Measurements from ENCODE around the gene TRAPPC2L. TPM values are rescaled to one million over a fixed set of nuclear protein-coding genes. Genes with fewer than 3 reads are reported as not detected.
A peak's percentile ranks its signal among the peaks of the same experiment; 100 is the strongest.

The TRAPPC2L gene
- total RNA-seq, 1 donor from 2014 or later = 29.2 TPM

GRCh38 chr16:88872650-88873331, 15.9 kb downstream of the TRAPPC2L start:
- Histone ChIP-seq H3K36me3 (ENCODE audit: control insufficient read depth in 3 of 3, insufficient read depth in 3 of 3, low read length in 3 of 3) (peaks cover 9 to 17% (median 10%) of the 10 kb centered on the region in 3 donors), H3K9ac (ENCODE audit: low read depth in 1 of 3, low read length in 3 of 3) (peak overlapping the region in 1 of 3 donors; percentile 40), H3K4me1 (ENCODE audit: control insufficient read depth in 3 of 3, insufficient read depth in 3 of 3, low read length in 3 of 3) (peaks cover 0 to 13% (median 10%) of the 10 kb centered on the region in 3 donors), H3K9me3 (ENCODE audit: control insufficient read depth in 3 of 3, low read length in 3 of 3) (no peaks in the 10 kb centered on the region), H3K4me3 (ENCODE audit: low read length in 3 of 3) (no peak overlapping the region), H3K27ac (ENCODE audit: low read depth, low read length) (no peak overlapping the region), H3K27me3 (ENCODE audit: control insufficient read depth in 3 of 3, insufficient read depth in 3 of 3, low read length in 3 of 3) (peaks cover 0 to 29% (median 6%) of the 10 kb centered on the region in 3 donors)

GRCh38 chr16:88874938-88875599, 18.1 kb downstream of the TRAPPC2L start:
- Histone ChIP-seq H3K9me3 (ENCODE audit: control insufficient read depth in 3 of 3, low read length in 3 of 3) (no peaks in the 10 kb centered on the region), H3K4me1 (ENCODE audit: control insufficient read depth in 3 of 3, insufficient read depth in 3 of 3, low read length in 3 of 3) (peaks cover 0 to 10% (median 5%) of the 10 kb centered on the region in 3 donors), H3K36me3 (ENCODE audit: control insufficient read depth in 3 of 3, insufficient read depth in 3 of 3, low read length in 3 of 3) (peaks cover 29 to 34% (median 30%) of the 10 kb centered on the region in 3 donors), H3K4me3 (ENCODE audit: low read length in 3 of 3) (no peak overlapping the region), H3K9ac (ENCODE audit: low read depth in 1 of 3, low read length in 3 of 3) (no peak overlapping the region), H3K27me3 (ENCODE audit: control insufficient read depth in 3 of 3, insufficient read depth in 3 of 3, low read length in 3 of 3) (peaks cover 0 to 21% (median 0%) of the 10 kb centered on the region in 3 donors), H3K27ac (ENCODE audit: low read depth, low read length) (no peak overlapping the region)

DNA sequence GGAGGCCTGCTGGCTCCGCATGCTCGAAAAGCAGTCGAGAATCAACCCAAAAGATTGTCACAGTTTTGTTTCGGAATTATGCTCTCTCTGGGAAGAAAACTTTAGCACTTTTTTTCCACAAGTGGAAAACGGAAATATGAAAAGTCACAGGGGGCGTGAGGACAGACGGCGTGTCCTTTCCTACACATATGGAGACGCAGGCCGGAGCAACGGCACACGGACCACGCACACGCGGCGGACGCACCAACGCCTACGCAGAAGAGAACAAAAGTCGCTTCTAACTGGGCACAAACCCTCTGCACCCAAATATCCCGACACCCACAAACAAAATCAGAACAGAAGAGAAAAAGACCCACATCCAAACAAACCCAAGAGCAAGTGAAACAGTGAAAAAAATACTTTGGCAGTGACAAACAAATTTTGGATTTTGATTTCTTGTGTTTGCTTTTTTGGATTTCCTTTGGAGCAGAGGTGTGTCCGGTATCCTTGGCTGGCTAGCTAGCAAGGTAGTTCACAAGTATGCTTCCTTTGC, 18.8 kb downstream of the TRAPPC2L start:
- H3K4me1 ChIP-seq (ENCODE audit: control insufficient read depth in 3 of 3, insufficient read depth in 3 of 3, low read length in 3 of 3) = peaks cover 0 to 5% (median under 1%) of the 10 kb centered on the region in 3 donors
- H3K4me3 ChIP-seq (ENCODE audit: low read length in 3 of 3) = no peak overlapping the region
- H3K27ac ChIP-seq (ENCODE audit: low read depth, low read length) = no peak overlapping the region
- peaks cover 35 to 39% (median 37%) of the 10 kb centered on the region in 3 donors for H3K36me3 ChIP-seq (ENCODE audit: control insufficient read depth in 3 of 3, insufficient read depth in 3 of 3, low read length in 3 of 3)
- no peaks in the 10 kb centered on the region for H3K9me3 ChIP-seq (ENCODE audit: control insufficient read depth in 3 of 3, low read length in 3 of 3)
- peaks cover 0 to 15% (median 0%) of the 10 kb centered on the region in 3 donors for H3K27me3 ChIP-seq (ENCODE audit: control insufficient read depth in 3 of 3, insufficient read depth in 3 of 3, low read length in 3 of 3)
- H3K9ac ChIP-seq (ENCODE audit: low read depth in 1 of 3, low read length in 3 of 3) = no peak overlapping the region

GRCh38 chr16:88876942-88877526, 20.1 kb downstream of the TRAPPC2L start:
- no peak overlapping the region for H3K4me3 ChIP-seq (ENCODE audit: low read length in 3 of 3)
- H3K36me3 ChIP-seq (ENCODE audit: control insufficient read depth in 3 of 3, insufficient read depth in 3 of 3, low read length in 3 of 3) = peaks cover 41 to 46% (median 41%) of the 10 kb centered on the region in 3 donors
- H3K27me3 ChIP-seq (ENCODE audit: control insufficient read depth in 3 of 3, insufficient read depth in 3 of 3, low read length in 3 of 3) = peaks cover 0 to 7% (median 0%) of the 10 kb centered on the region in 3 donors

DNA sequence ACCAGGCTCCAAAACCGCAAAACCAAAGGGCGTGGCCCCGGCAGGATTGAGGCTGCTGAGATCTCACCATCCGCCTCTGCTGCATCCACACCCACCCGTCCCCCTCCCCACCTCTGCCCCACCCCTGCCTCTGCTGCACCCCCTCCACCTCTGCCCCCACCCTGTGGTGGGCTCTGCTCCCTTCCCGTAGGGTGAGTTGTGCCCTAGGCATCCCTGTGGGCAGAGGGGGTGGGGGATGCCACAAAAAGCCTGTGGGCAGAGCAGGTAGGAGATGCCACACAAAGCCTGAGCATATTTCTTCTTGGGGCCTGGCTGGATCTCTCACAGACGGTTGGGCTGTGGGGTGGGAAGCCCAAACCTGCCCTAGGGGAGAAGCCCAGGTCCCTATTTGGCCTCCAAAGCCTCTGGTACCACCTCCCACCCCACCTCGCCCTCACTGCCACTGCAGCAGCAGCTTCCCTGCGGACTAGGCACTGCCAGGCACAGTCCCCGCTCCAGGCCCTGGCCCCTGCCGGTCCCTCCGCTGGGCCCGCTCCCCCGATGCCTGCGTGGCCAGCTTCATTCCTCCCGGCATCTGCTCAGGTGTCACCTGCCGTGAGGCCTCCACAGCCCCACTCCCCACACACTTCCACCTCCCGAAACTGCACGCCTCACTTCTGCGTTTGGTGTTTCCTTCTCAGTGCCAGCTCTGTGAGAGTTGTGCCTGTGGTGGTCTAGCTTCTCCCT, 20.8 kb downstream of the TRAPPC2L start:
- Histone ChIP-seq H3K4me1 (ENCODE audit: control insufficient read depth in 3 of 3, insufficient read depth in 3 of 3, low read length in 3 of 3) (peaks cover under 1 to 9% (median 7%) of the 10 kb centered on the region in 3 donors), H3K9me3 (ENCODE audit: control insufficient read depth in 3 of 3, low read length in 3 of 3) (no peaks in the 10 kb centered on the region), H3K4me3 (ENCODE audit: low read length in 3 of 3) (no peak overlapping the region), H3K27ac (ENCODE audit: low read depth, low read length) (no peak overlapping the region), H3K27me3 (ENCODE audit: control insufficient read depth in 3 of 3, insufficient read depth in 3 of 3, low read length in 3 of 3) (peaks cover 0 to 4% (median 0%) of the 10 kb centered on the region in 3 donors), H3K36me3 (ENCODE audit: control insufficient read depth in 3 of 3, insufficient read depth in 3 of 3, low read length in 3 of 3) (peaks cover 43 to 53% (median 48%) of the 10 kb centered on the region in 3 donors), H3K9ac (ENCODE audit: low read depth in 1 of 3, low read length in 3 of 3) (no peak overlapping the region)

More at GRCh38 chr16:88876942-88877526, 20.1 kb downstream of the TRAPPC2L start:
- no peak overlapping the region for H3K9ac ChIP-seq (ENCODE audit: low read depth in 1 of 3, low read length in 3 of 3)
- H3K9me3 ChIP-seq (ENCODE audit: control insufficient read depth in 3 of 3, low read length in 3 of 3) = no peaks in the 10 kb centered on the region
- peaks cover 0 to 2% (median under 1%) of the 10 kb centered on the region in 3 donors for H3K4me1 ChIP-seq (ENCODE audit: control insufficient read depth in 3 of 3, insufficient read depth in 3 of 3, low read length in 3 of 3)
- no peak overlapping the region for H3K27ac ChIP-seq (ENCODE audit: low read depth, low read length)

DNA sequence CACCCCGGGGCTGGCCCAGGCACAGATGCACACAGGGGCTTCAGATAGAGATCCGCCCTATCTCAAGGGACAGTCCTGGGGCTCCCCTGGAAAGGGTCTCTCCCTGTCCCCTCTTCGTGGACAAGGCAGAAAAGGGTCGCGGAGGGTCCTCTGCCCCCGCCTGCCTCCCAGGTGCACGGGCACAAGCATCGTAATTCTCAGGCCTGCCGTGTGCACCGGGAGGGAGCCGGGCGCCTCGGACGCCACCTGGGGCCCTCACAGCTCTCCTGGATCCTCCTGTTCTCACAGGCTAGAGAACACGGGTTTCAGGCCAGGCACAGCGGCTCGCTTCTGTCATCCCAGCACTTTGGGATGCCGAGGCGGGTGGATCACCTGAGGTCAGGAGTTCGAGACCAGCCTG, 21.4 kb downstream of the TRAPPC2L start:
- H3K9me3 ChIP-seq (ENCODE audit: control insufficient read depth in 3 of 3, low read length in 3 of 3) = no peaks in the 10 kb centered on the region
- no peaks in the 10 kb centered on the region for H3K27me3 ChIP-seq (ENCODE audit: control insufficient read depth in 3 of 3, insufficient read depth in 3 of 3, low read length in 3 of 3)
- H3K36me3 ChIP-seq (ENCODE audit: control insufficient read depth in 3 of 3, insufficient read depth in 3 of 3, low read length in 3 of 3) = peaks cover 48 to 54% (median 54%) of the 10 kb centered on the region in 3 donors
- H3K4me3 ChIP-seq (ENCODE audit: low read length in 3 of 3) = no peak overlapping the region
- no peak overlapping the region for H3K27ac ChIP-seq (ENCODE audit: low read depth, low read length)
- H3K4me1 ChIP-seq (ENCODE audit: control insufficient read depth in 3 of 3, insufficient read depth in 3 of 3, low read length in 3 of 3) = peaks cover 7 to 16% (median 13%) of the 10 kb centered on the region in 3 donors
- no peak overlapping the region for H3K9ac ChIP-seq (ENCODE audit: low read depth in 1 of 3, low read length in 3 of 3)

GRCh38 chr16:88878967-88879787, 22.2 kb downstream of the TRAPPC2L start:
- Histone ChIP-seq H3K9ac (ENCODE audit: low read depth in 1 of 3, low read length in 3 of 3) (no peak overlapping the region), H3K27ac (ENCODE audit: low read depth, low read length) (no peak overlapping the region), H3K27me3 (ENCODE audit: control insufficient read depth in 3 of 3, insufficient read depth in 3 of 3, low read length in 3 of 3) (no peaks in the 10 kb centered on the region), H3K36me3 (ENCODE audit: control insufficient read depth in 3 of 3, insufficient read depth in 3 of 3, low read length in 3 of 3) (peaks cover 48 to 56% (median 54%) of the 10 kb centered on the region in 3 donors), H3K9me3 (ENCODE audit: control insufficient read depth in 3 of 3, low read length in 3 of 3) (no peaks in the 10 kb centered on the region), H3K4me3 (ENCODE audit: low read length in 3 of 3) (no peak overlapping the region), H3K4me1 (ENCODE audit: control insufficient read depth in 3 of 3, insufficient read depth in 3 of 3, low read length in 3 of 3) (peaks cover 13 to 24% (median 20%) of the 10 kb centered on the region in 3 donors)

GRCh38 chr16:88879788-88880055, 22.8 kb downstream of the TRAPPC2L start:
- no peak overlapping the region for H3K4me3 ChIP-seq (ENCODE audit: low read length in 3 of 3)
- no peaks in the 10 kb centered on the region for H3K27me3 ChIP-seq (ENCODE audit: control insufficient read depth in 3 of 3, insufficient read depth in 3 of 3, low read length in 3 of 3)
- H3K9ac ChIP-seq (ENCODE audit: low read depth in 1 of 3, low read length in 3 of 3) = no peak overlapping the region
- no peak overlapping the region for H3K27ac ChIP-seq (ENCODE audit: low read depth, low read length)
- H3K9me3 ChIP-seq (ENCODE audit: control insufficient read depth in 3 of 3, low read length in 3 of 3) = no peaks in the 10 kb centered on the region
- peaks cover 53 to 62% (median 60%) of the 10 kb centered on the region in 3 donors for H3K36me3 ChIP-seq (ENCODE audit: control insufficient read depth in 3 of 3, insufficient read depth in 3 of 3, low read length in 3 of 3)
- peaks cover 18 to 29% (median 25%) of the 10 kb centered on the region in 3 donors for H3K4me1 ChIP-seq (ENCODE audit: control insufficient read depth in 3 of 3, insufficient read depth in 3 of 3, low read length in 3 of 3)
